SK-N-SH (cell line): ENCODE data around the gene LMNTD2. TPM values are rescaled to one million over a fixed set of nuclear protein-coding genes. Genes with fewer than 3 reads are reported as not detected.

ENCODE experiments used
- CTCF ChIA-PET: fragments of 300-600, 350-600 bp; formaldehyde crosslinking; extraction: SDS; loops from one replicate; lab custom pipeline; 2021; lab: Yijun Ruan, JAX
- POLR2A ChIA-PET: fragments of 350-600 bp; sonication (Branson Sonifier 250); formaldehyde crosslinking; extraction: SDS; loops from one replicate; lab custom pipeline; 2020; ENCODE audit warnings: antibody characterized with exemption, inconsistent platforms; lab: Yijun Ruan, JAX
- DNase-seq: peaks from one replicate; pipeline ENCODE4 v3.0.0; 2012
- H2AFZ ChIP-seq: fragments of 200-600 bp; sonication (generic); 2 replicates; pipeline ENCODE4 v1.8.1; 2016; ENCODE audit warnings: antibody characterized with exemption, mild to moderate bottlenecking, low read depth
- H3F3A ChIP-seq: fragments of 200-600 bp; sonication (generic); replicated peaks from 2 replicates; pipeline ENCODE3; 2016; ENCODE audit warnings: antibody characterized with exemption, mild to moderate bottlenecking; ENCODE audit not compliant: insufficient read depth
- H3K27ac ChIP-seq, 2 experiments: fragments of 200-500 bp in 1 of 2; fragments of 200-600 bp in 1 of 2; sonication (Bioruptor generic) in 1 of 2; sonication (generic), shearing (Covaris generic) in 1 of 2; 2 replicates each; pipeline versions ENCODE4 v1.5.1 to v1.6.1; 2014 to 2016; ENCODE audit warnings: low read depth in 2 of 2, inconsistent platforms in 1 of 2, low read length in 1 of 2, mild to moderate bottlenecking in 1 of 2, mixed read lengths in 1 of 2
- H3K27me3 ChIP-seq: fragments of 200-600 bp; sonication (generic), shearing (Covaris generic); 2 replicates; pipeline ENCODE4 v1.6.1; 2016; ENCODE audit warnings: mixed run types; ENCODE audit not compliant: insufficient read depth
- H3K36me3 ChIP-seq, 2 experiments: fragments of 200-500 bp in 1 of 2; fragments of 200-600 bp in 1 of 2; sonication (Bioruptor generic) in 1 of 2; sonication (generic) in 1 of 2; replicated peaks in 1 of 2; 2 replicates each; pipeline versions ENCODE3 to v1.5.1; 2014 to 2016; ENCODE audit warnings: low read length in 1 of 2, mild to moderate bottlenecking in 1 of 2; ENCODE audit not compliant: insufficient read depth in 2 of 2, control insufficient read depth in 1 of 2
- H3K4me1 ChIP-seq, 2 experiments: fragments of 200-500 bp in 1 of 2; fragments of 200-600 bp in 1 of 2; sonication (Bioruptor generic) in 1 of 2; sonication (generic), shearing (Covaris generic) in 1 of 2; 2 replicates each; pipeline versions ENCODE4 v1.5.1 to v1.6.1; 2014 to 2016; ENCODE audit warnings: low read depth in 1 of 2, low read length in 1 of 2, mixed run types in 1 of 2; ENCODE audit not compliant: insufficient read depth in 2 of 2, control insufficient read depth in 1 of 2
- H3K4me2 ChIP-seq: fragments of 200-600 bp; sonication (generic), shearing (Covaris generic); 2 replicates; pipeline ENCODE4 v1.6.1; 2017; ENCODE audit warnings: mixed run types
- H3K4me3 ChIP-seq, 2 experiments: fragments of 200-500 bp in 1 of 2; fragments of 200-600 bp in 1 of 2; sonication (Bioruptor generic) in 1 of 2; sonication (generic), shearing (Covaris generic) in 1 of 2; 2 replicates each; pipeline versions ENCODE4 v1.5.1 to v1.8.1; 2014 to 2016; ENCODE audit warnings: low read depth in 2 of 2, inconsistent platforms in 1 of 2, low read length in 1 of 2, mild to moderate bottlenecking in 1 of 2, mixed read lengths in 1 of 2, moderate library complexity in 1 of 2
- H3K79me2 ChIP-seq: fragments of 200-600 bp; sonication (generic); 2 replicates; pipeline ENCODE4 v1.8.1; 2017; ENCODE audit warnings: mild to moderate bottlenecking; ENCODE audit not compliant: insufficient read depth
- H3K9ac ChIP-seq: fragments of 200-600 bp; sonication (generic); 2 replicates; pipeline ENCODE4 v1.6.1; 2017; ENCODE audit warnings: mixed run types
- H3K9me2 ChIP-seq: fragments of 200-600 bp; sonication (generic); 2 replicates; pipeline ENCODE4 v1.6.1; 2017; ENCODE audit warnings: mixed run types
- H3K9me3 ChIP-seq: fragments of 200-600 bp; sonication (generic); 2 replicates; pipeline ENCODE4 v1.6.1; 2017; ENCODE audit warnings: mixed run types, mild to moderate bottlenecking, moderate library complexity
- H4K20me1 ChIP-seq: fragments of 200-600 bp; sonication (generic); 2 replicates; pipeline ENCODE4 v1.6.1; 2017; ENCODE audit warnings: mild to moderate bottlenecking, mixed run types; ENCODE audit not compliant: insufficient read depth
- CTCF ChIP-seq: fragments of 200-600 bp; sonication (generic); IDR thresholded peaks from 2 replicates; pipeline ENCODE4 v1.6.1; 2017; ENCODE audit warnings: antibody characterized with exemption, mild to moderate bottlenecking, moderate library complexity
- ELF1 ChIP-seq: IDR thresholded peaks from 2 replicates; pipeline ENCODE4 v1.4.0; 2012
- EZH2phosphoT487 ChIP-seq: fragments of 200-600 bp; sonication (generic); IDR thresholded peaks from 2 replicates; pipeline ENCODE4 v1.6.1; 2017; ENCODE audit warnings: low read depth, mixed run types, mild to moderate bottlenecking, antibody characterized with exemption, moderate library complexity, borderline replicate concordance
- FOSL2 ChIP-seq: IDR thresholded peaks from 2 replicates; pipeline ENCODE4 v1.4.0; 2012; ENCODE audit warnings: low read depth, mild to moderate bottlenecking, moderate library complexity, borderline replicate concordance
- FOXJ3 ChIP-seq: sonication (generic); formaldehyde crosslinking; IDR thresholded peaks from 2 replicates; pipeline ENCODE4 v1.5.1; 2020; ENCODE audit warnings: mild to moderate bottlenecking, missing genetic modification reagents
- GABPA ChIP-seq: IDR thresholded peaks from 2 replicates; pipeline ENCODE4 v1.4.0; 2012; ENCODE audit warnings: low read depth, mild to moderate bottlenecking
- GATA2 ChIP-seq: sonication (generic); formaldehyde crosslinking; IDR thresholded peaks from 2 replicates; pipeline ENCODE4 v1.5.0; 2020; ENCODE audit warnings: mild to moderate bottlenecking, missing genetic modification reagents
- JUND ChIP-seq: IDR thresholded peaks from 2 replicates; pipeline ENCODE4 v1.4.0; 2012
- MEF2A ChIP-seq: IDR thresholded peaks from 2 replicates; pipeline ENCODE4 v1.4.0; 2012; ENCODE audit warnings: low read depth, borderline replicate concordance
- MXI1 ChIP-seq: IDR thresholded peaks from 2 replicates; pipeline ENCODE4 v1.6.1; 2012; ENCODE audit warnings: mild to moderate bottlenecking, low read depth, low read length, improper control_type of control experiment
- PBX3 ChIP-seq: IDR thresholded peaks from 2 replicates; pipeline ENCODE4; 2012
- POLR2AphosphoS5 ChIP-seq: IDR thresholded peaks from 2 replicates; pipeline ENCODE4 v1.6.1; 2012; ENCODE audit warnings: low read depth, low read length
- RAD21 ChIP-seq: IDR thresholded peaks from 2 replicates; pipeline ENCODE4 v1.6.1; 2012; ENCODE audit warnings: mild to moderate bottlenecking, low read length
- RXRA ChIP-seq: IDR thresholded peaks from 2 replicates; pipeline ENCODE4 v1.4.0; 2012; ENCODE audit warnings: low read depth, mild to moderate bottlenecking, borderline replicate concordance
- SMC3 ChIP-seq: IDR thresholded peaks from 2 replicates; pipeline ENCODE4 v1.6.1; 2012; ENCODE audit warnings: low read depth, low read length, improper control_type of control experiment
- TAF1 ChIP-seq: IDR thresholded peaks from 2 replicates; pipeline ENCODE4 v1.6.1; 2012; ENCODE audit warnings: low read depth, mild to moderate bottlenecking, low read length, moderate library complexity, borderline replicate concordance
- TCF12 ChIP-seq: IDR thresholded peaks from 2 replicates; pipeline ENCODE4 v1.4.0; 2012
- ZBTB33 ChIP-seq: IDR thresholded peaks from 2 replicates; pipeline ENCODE4 v1.4.0; 2012; ENCODE audit warnings: low read depth, borderline replicate concordance
- WGBS: methylation state at CpG from one replicate; pipeline ENCODE4 v1.1.6; 2017; ENCODE audit warnings: low lambda C conversion rate; 5-methylcytosine and 5-hydroxymethylcytosine counted together
- polyA plus RNA-seq, 3 experiments: library from polyadenylated mRNA; depleted of rRNA; stranded (reverse); fragments of >200 nt; gene quantifications; 2 replicates each; pipeline ENCODE4 v1.2.3, GENCODE V29; 2012

Gene LMNTD2
- polyA plus RNA-seq, 1 of the 3 experiments (the other 2 are of a cell fraction), result 2.4 TPM

- Histone ChIP-seq H4K20me1 (no peaks in the 10 kb centered on the region), H3F3A (no peaks in the 10 kb centered on the region), H3K9me2 (no peaks in the 10 kb centered on the region), H3K27ac (no peak overlapping the region), H3K79me2 (no peaks in the 10 kb centered on the region), H3K4me1 (peaks cover 0 to 19% of the 10 kb centered on the region in 2 experiments; a peak in 1 of 4 replicates), H2AFZ (no peak overlapping the region), H3K9ac (no peak overlapping the region), H3K27me3 (peaks cover 11% of the 10 kb centered on the region), H3K4me2 (peak overlapping the region; percentile 72; the same call in 1 of the 2 replicates), H3K9me3 (no peaks in the 10 kb centered on the region), H3K4me3 (peak overlapping the region in 1 of 2 experiments; percentile 53; a peak in 2 of 4 replicates), H3K36me3 (no peaks in the 10 kb centered on the region)
- 3% methylated on average over 27 of the region's 60 CpGs for WGBS
- POLR2A ChIA-PET, result interaction anchor here (0.8 to 1.0 kb wide), 2 partner anchors 14 to 19 kb away, joined by 4 to 6 read pairs; no protein-coding TSS in a partner anchor
- TF ChIP-seq GATA2 (CRISPR knock-in tag) (no peak), ELF1 (no peak), FOXJ3 (CRISPR knock-in tag) (no peak), TCF12 (no peak), FOSL2 (no peak), MEF2A (no peak), PBX3 (no peak), RAD21 (peak; percentile 63), GABPA (no peak), ZBTB33 (no peak), MXI1 (no peak), POLR2AphosphoS5 (no peak), JUND (no peak), EZH2phosphoT487 (no peak), TAF1 (no peak), SMC3 (peak; percentile 45; the same call in 1 of the 2 replicates), CTCF (peak; percentile 43), RXRA (no peak)
- peak; percentile 92 for DNase-seq
- CTCF ChIA-PET, result interaction anchor here (0.6 to 3.6 kb wide), 40 partner anchors 9 to 832 kb away, joined by 3 to 41 read pairs (median 4); no protein-coding TSS in a partner anchor
Measured at GRCh38 chr11:554428-555226, 5.9 kb downstream of the LMNTD2 start.
